ENCODE measurements around the gene CCNO.

Gene CCNO

GRCh38 chr5:55232271-55232984 is 980 bp downstream of the CCNO start (continued):
- TF ChIP-seq ZNF76 (tag by site-specific recombination; IDR thresholded peaks at IDR 0.05; ENCODE audit: borderline replicate concordance, low read depth), result peak; percentile 80
- TF ChIP-seq ZNF239 (tag by site-specific recombination; IDR thresholded peaks at IDR 0.05), result no peak
- no peak for TF ChIP-seq ZNF433 (tag by site-specific recombination; IDR thresholded peaks at IDR 0.05; ENCODE audit: low read depth)
- TF ChIP-seq MEIS1 (CRISPR knock-in tag; IDR thresholded peaks at IDR 0.05; ENCODE audit: borderline replicate concordance), result no peak
- 0 out of 2 replicates have a peak, but pooled peaks have one; percentile 38 for TF ChIP-seq EGR2 (tag by site-specific recombination; IDR thresholded peaks at IDR 0.05; ENCODE audit: low read depth)
- no peak for TF ChIP-seq ZNF843 (tag by site-specific recombination; IDR thresholded peaks at IDR 0.05)
- TF ChIP-seq ZNF501 (tag by site-specific recombination; IDR thresholded peaks at IDR 0.05), result peak; percentile 46; the same call in 1 of the 2 replicates
- TF ChIP-seq ZNF785 (tag by site-specific recombination; IDR thresholded peaks at IDR 0.05), result no peak
- TF ChIP-seq ZNF221 (tag by site-specific recombination; IDR thresholded peaks at IDR 0.05; ENCODE audit: borderline replicate concordance), result no peak
- no peak for TF ChIP-seq ZNF292 (tag by site-specific recombination; IDR thresholded peaks at IDR 0.05; ENCODE audit: borderline replicate concordance, low read depth)
- peak; percentile 38; the same call in 1 of the 2 replicates for TF ChIP-seq ZNF2 (tag by site-specific recombination; IDR thresholded peaks at IDR 0.05)
- TF ChIP-seq BCL6B (tag by site-specific recombination; IDR thresholded peaks at IDR 0.05), result no peak
- no peak for TF ChIP-seq YY2 (tag by site-specific recombination; IDR thresholded peaks at IDR 0.05)
- TF ChIP-seq ZNF596 (tag by site-specific recombination; IDR thresholded peaks at IDR 0.05), result no peak
- TF ChIP-seq ZNF366 (tag by site-specific recombination; conservative IDR thresholded peaks at IDR 0.05), result no peak
- TF ChIP-seq ZNF391 (tag by site-specific recombination; IDR thresholded peaks at IDR 0.05; ENCODE audit: borderline replicate concordance, low read depth), result no peak
- TF ChIP-seq ZNF121 (tag by site-specific recombination; IDR thresholded peaks at IDR 0.05), result no peak; the same call in 1 of the 2 replicates
- TF ChIP-seq GLI4 (tag by site-specific recombination; IDR thresholded peaks at IDR 0.05), result no peak
- TF ChIP-seq BCL11A (tag by site-specific recombination; IDR thresholded peaks at IDR 0.05; ENCODE audit: low read depth), result no peak
- TF ChIP-seq OSR2 (tag by site-specific recombination; IDR thresholded peaks at IDR 0.05), result no peak
- no peak for TF ChIP-seq ZBTB44 (tag by site-specific recombination; IDR thresholded peaks at IDR 0.05)
- TF ChIP-seq KLF10 (tag by site-specific recombination; IDR thresholded peaks at IDR 0.05), result 0 out of 2 replicates have a peak, but pooled peaks have one; percentile 10
- no peak for TF ChIP-seq ZNF488 (tag by site-specific recombination; IDR thresholded peaks at IDR 0.05)
- peak; percentile 19; the same call in 1 of the 2 replicates for TF ChIP-seq ZNF629 (tag by site-specific recombination; IDR thresholded peaks at IDR 0.05)

GRCh38 chr5:55231919-55232270 is 1.5 kb downstream of the CCNO start:
- Histone ChIP-seq H3K9me3 (ENCODE audit: control insufficient read depth, insufficient read depth, low read depth, low read length) (no peaks in the 10 kb centered on the region), H3K27ac (ENCODE audit: extremely low read depth, low read depth, low read length) (no peak overlapping the region; the same call in 1 of the 2 replicates), H3K4me1 (ENCODE audit: control insufficient read depth, insufficient read depth, low read length) (no peaks in the 10 kb centered on the region), H3K4me3 (ENCODE audit: low read depth, low read length) (peak overlapping the region; percentile 49), H3K36me3 (ENCODE audit: control insufficient read depth in 2 of 2, insufficient read depth in 1 of 2, low read length in 2 of 2) (no peaks in the 10 kb centered on the region)
- ChIA-PET CTCF (interaction anchor here (0.6 to 1.6 kb wide), 4 partner anchors 30 to 1368 kb away, joined by 3 to 4 read pairs (median 4); no protein-coding TSS in a partner anchor), POLR2A (interaction anchor here (5.3 kb wide), 1 partner anchor 75 kb away, joined by 38 read pairs; the partner anchor contains the start of genes DHX29 and MTREX)
- TF ChIP-seq PRDM6 (tag by site-specific recombination; IDR thresholded peaks at IDR 0.05) (no peak), ZNF571 (tag by site-specific recombination; IDR thresholded peaks at IDR 0.05) (no peak), MYNN (tag by site-specific recombination; IDR thresholded peaks at IDR 0.05; ENCODE audit: borderline replicate concordance) (no peak), KLF17 (tag by site-specific recombination; IDR thresholded peaks at IDR 0.05) (no peak), MZF1 (tag by site-specific recombination; IDR thresholded peaks at IDR 0.05; ENCODE audit: borderline replicate concordance) (no peak)

Measured in HEK293 (cell line).